H1 (cell line): Measurements from ENCODE around the gene FEZF1. TPM values are rescaled to one million over a fixed set of nuclear protein-coding genes. Genes with fewer than 3 reads are reported as not detected.

ENCODE experiments used
- CTCF ChIA-PET: fragments of 300-600 bp; sonication (Branson Sonifier 250); formaldehyde crosslinking; loops from one replicate; lab custom pipeline; 2021; ENCODE audit not compliant: partially characterized antibody; lab: Charles Lee
- POLR2A ChIA-PET: fragments of 300-600 bp; sonication (Branson Sonifier 250); formaldehyde crosslinking; loops from one replicate; lab custom pipeline; 2021; ENCODE audit warnings: inconsistent platforms; ENCODE audit not compliant: partially characterized antibody; lab: Charles Lee
- DNase-seq, 2 experiments: peaks; one replicate each; pipeline versions ENCODE4 v3.0.0 to v3.0.0-alpha.2; 2010 to 2022; ENCODE audit warnings: low spot score in 2 of 2, low read depth in 1 of 2, mixed read lengths in 1 of 2
- FAIRE-seq: peaks from 2 replicates; lab custom pipeline; 2011; peaks lifted over from hg19 to GRCh38; lab: Jason Lieb, UNC
- H2AFZ ChIP-seq: 2 replicates; pipeline ENCODE4 v1.8.1; 2012; ENCODE audit warnings: low read length, inconsistent platforms
- H2AK5ac ChIP-seq: 2 replicates; pipeline ENCODE4 v1.6.1; 2013; ENCODE audit warnings: low read depth, low read length
- H2BK120ac ChIP-seq: replicated peaks from 2 replicates; pipeline ENCODE3; 2013; ENCODE audit warnings: low read depth, low read length, inconsistent platforms
- H2BK12ac ChIP-seq: 2 replicates; pipeline ENCODE4 v1.6.1; 2013; ENCODE audit warnings: low read depth, low read length
- H2BK15ac ChIP-seq: 2 replicates; pipeline ENCODE4 v1.6.1; 2013; ENCODE audit warnings: low read length
- H2BK20ac ChIP-seq: 2 replicates; pipeline ENCODE4 v1.6.1; 2013; ENCODE audit warnings: low read length
- H2BK5ac ChIP-seq: 2 replicates; pipeline ENCODE4 v1.6.1; 2013; ENCODE audit warnings: low read depth, low read length
- H3K14ac ChIP-seq: 2 replicates; pipeline ENCODE4 v1.6.1; 2013; ENCODE audit warnings: inconsistent platforms; ENCODE audit not compliant: insufficient read length
- H3K18ac ChIP-seq: 2 replicates; pipeline ENCODE4 v1.6.1; 2013; ENCODE audit warnings: low read length; ENCODE audit errors: extremely low read depth
- H3K23ac ChIP-seq: 2 replicates; pipeline ENCODE4 v1.6.1; 2013; ENCODE audit warnings: inconsistent platforms; ENCODE audit not compliant: insufficient read length
- H3K23me2 ChIP-seq: 2 replicates; pipeline ENCODE4 v1.6.1; 2013; ENCODE audit warnings: low read depth, low read length
- H3K27ac ChIP-seq: 2 replicates; pipeline ENCODE4 v1.6.1; 2011; ENCODE audit warnings: low read depth, low read length, inconsistent platforms
- H3K27me3 ChIP-seq, 4 experiments: replicated peaks in 1 of 4; 1 replicate in 1 of 4; 2 replicates in 3 of 4; pipeline versions ENCODE4 v1.6.1 to v1.8.1; 2011 to 2013; ENCODE audit warnings: low read length in 3 of 4, mild to moderate bottlenecking in 3 of 4, inconsistent platforms in 2 of 4, mixed read lengths in 2 of 4, moderate library complexity in 1 of 4; ENCODE audit not compliant: control insufficient read depth in 3 of 4, insufficient read depth in 3 of 4; ENCODE audit errors: extremely low read depth in 1 of 4
- H3K36me3 ChIP-seq, 4 experiments: 2 replicates each; pipeline versions ENCODE4 v1.6.1 to v1.8.1; 2011 to 2013; ENCODE audit warnings: mild to moderate bottlenecking in 4 of 4, low read length in 3 of 4, moderate library complexity in 2 of 4, control low read depth in 1 of 4, inconsistent platforms in 1 of 4; ENCODE audit not compliant: insufficient read depth in 4 of 4, control insufficient read depth in 2 of 4
- H3K4ac ChIP-seq: replicated peaks from 2 replicates; pipeline ENCODE3; 2013; ENCODE audit warnings: low read length, low read depth, mixed read lengths, inconsistent platforms; ENCODE audit not compliant: insufficient read length
- H3K4me1 ChIP-seq, 4 experiments: replicated peaks in 1 of 4; 1 replicate in 1 of 4; 2 replicates in 3 of 4; pipeline versions ENCODE4 v1.6.1 to v1.8.1; 2011 to 2013; ENCODE audit warnings: low read length in 3 of 4, inconsistent platforms in 2 of 4, mixed read lengths in 1 of 4; ENCODE audit not compliant: insufficient read depth in 4 of 4, control insufficient read depth in 3 of 4
- H3K4me2 ChIP-seq, 2 experiments: 2 replicates each; pipeline versions ENCODE4 v1.6.1 to v1.8.1; 2011 to 2013; ENCODE audit warnings: low read depth in 2 of 2, low read length in 2 of 2, control low read depth in 1 of 2, inconsistent platforms in 1 of 2, mild to moderate bottlenecking in 1 of 2; ENCODE audit not compliant: insufficient read depth in 1 of 2
- H3K4me3 ChIP-seq, 4 experiments: fragments of 200-600, 300-600 bp in 1 of 4; sonication (generic), shearing (Covaris generic), sonication (Bioruptor Twin) in 1 of 4; 2 replicates each; pipeline versions ENCODE4 v1.5.1 to v1.8.1; 2011 to 2016; ENCODE audit warnings: low read length in 4 of 4, low read depth in 3 of 4, control low read depth in 2 of 4, inconsistent platforms in 2 of 4, mild to moderate bottlenecking in 2 of 4, mixed read lengths in 1 of 4, moderate library complexity in 1 of 4; ENCODE audit not compliant: insufficient read depth in 2 of 4; ENCODE audit errors: extremely low read depth in 1 of 4
- H3K56ac ChIP-seq: replicated peaks from 2 replicates; pipeline ENCODE3; 2013; ENCODE audit warnings: low read depth, mild to moderate bottlenecking, mixed read lengths, low read length, inconsistent platforms; ENCODE audit not compliant: insufficient read length
- H3K79me1 ChIP-seq: 2 replicates; pipeline ENCODE4 v1.6.1; 2013; ENCODE audit warnings: low read depth, low read length, control low read depth
- H3K79me2 ChIP-seq, 2 experiments: 2 replicates each; pipeline versions ENCODE4 v1.6.1 to v1.8.1; 2012 to 2013; ENCODE audit warnings: low read length in 2 of 2, mild to moderate bottlenecking in 2 of 2, inconsistent platforms in 1 of 2; ENCODE audit not compliant: insufficient read depth in 2 of 2, control insufficient read depth in 1 of 2
- H3K9ac ChIP-seq, 4 experiments: replicated peaks in 1 of 4; 1 replicate in 1 of 4; 2 replicates in 3 of 4; pipeline versions ENCODE4 v1.6.1 to v1.8.1; 2011 to 2013; ENCODE audit warnings: low read depth in 3 of 4, low read length in 3 of 4, control low read depth in 2 of 4, mild to moderate bottlenecking in 2 of 4, moderate library complexity in 2 of 4, inconsistent platforms in 1 of 4; ENCODE audit errors: extremely low read depth in 1 of 4
- H3K9me3 ChIP-seq, 2 experiments: 2 replicates each; pipeline versions ENCODE4 v1.6.1 to v1.8.1; 2012 to 2013; ENCODE audit warnings: mild to moderate bottlenecking in 2 of 2, moderate library complexity in 2 of 2, control low read depth in 1 of 2, inconsistent platforms in 1 of 2, low read depth in 1 of 2, low read length in 1 of 2, mixed read lengths in 1 of 2; ENCODE audit not compliant: insufficient read depth in 2 of 2
- H4K20me1 ChIP-seq, 2 experiments: replicated peaks in 1 of 2; 2 replicates each; pipeline versions ENCODE3 to v1.8.1; 2011 to 2013; ENCODE audit warnings: inconsistent platforms in 2 of 2, low read length in 2 of 2, mild to moderate bottlenecking in 1 of 2; ENCODE audit not compliant: insufficient read depth in 2 of 2, control insufficient read depth in 1 of 2
- H4K5ac ChIP-seq: 2 replicates; pipeline ENCODE4 v1.6.1; 2013; ENCODE audit warnings: low read length, low read depth, mixed read lengths, inconsistent platforms; ENCODE audit not compliant: insufficient read length
- H4K8ac ChIP-seq: 2 replicates; pipeline ENCODE4 v1.8.0; 2013; ENCODE audit warnings: mild to moderate bottlenecking, moderate library complexity, low read length, inconsistent platforms; ENCODE audit not compliant: insufficient read depth; ENCODE audit errors: extremely low read depth
- H4K91ac ChIP-seq: replicated peaks from 2 replicates; pipeline ENCODE3; 2013; ENCODE audit warnings: low read length, mixed read lengths, inconsistent platforms; ENCODE audit not compliant: insufficient read length
- EP300 ChIP-seq, 2 experiments: IDR thresholded peaks; 1 replicate in 1 of 2; 2 replicates in 1 of 2; pipeline ENCODE4 v1.6.1; 2011 to 2012; ENCODE audit warnings: low read depth in 2 of 2, low read length in 2 of 2, mild to moderate bottlenecking in 2 of 2, borderline replicate concordance in 1 of 2, inconsistent platforms in 1 of 2, moderate library complexity in 1 of 2
- HDAC2 ChIP-seq, 2 experiments: fragments of 300-600 bp in 1 of 2; sonication (generic) in 1 of 2; IDR thresholded peaks; 2 replicates each; pipeline ENCODE4 v1.6.1; 2011 to 2012; ENCODE audit warnings: low read depth in 2 of 2, low read length in 2 of 2, mild to moderate bottlenecking in 2 of 2, moderate library complexity in 2 of 2, borderline replicate concordance in 1 of 2, inconsistent platforms in 1 of 2
- JUN ChIP-seq: IDR thresholded peaks from 2 replicates; pipeline ENCODE4 v1.6.1; 2011; ENCODE audit warnings: low read depth, mild to moderate bottlenecking, improper control_type of control experiment, low read length
- JUND ChIP-seq: IDR thresholded peaks from 2 replicates; pipeline ENCODE4 v1.6.1; 2011; ENCODE audit warnings: mild to moderate bottlenecking, improper control_type of control experiment, low read length
- NANOG ChIP-seq: IDR thresholded peaks from 2 replicates; pipeline ENCODE4 v1.6.1; 2011; ENCODE audit warnings: low read length, low read depth, mild to moderate bottlenecking, inconsistent platforms; ENCODE audit not compliant: insufficient read depth, poor library complexity, severe bottlenecking
- PHF8 ChIP-seq: fragments of 200-600 bp; sonication (generic); conservative IDR thresholded peaks from 2 replicates; pipeline ENCODE4 v1.7.1; 2012; ENCODE audit warnings: low read depth, mild to moderate bottlenecking, inconsistent platforms, low read length, moderate library complexity
- POLR2AphosphoS5 ChIP-seq: IDR thresholded peaks from 2 replicates; pipeline ENCODE4 v1.6.1; 2011; ENCODE audit warnings: low read depth, low read length
- RFX5 ChIP-seq: IDR thresholded peaks from 2 replicates; pipeline ENCODE4 v1.6.1; 2011; ENCODE audit warnings: low read depth, low read length, improper control_type of control experiment, borderline replicate concordance
- RNF2 ChIP-seq: fragments of 200-900, 300-1000 bp; sonication (generic); IDR thresholded peaks from 2 replicates; pipeline ENCODE4 v1.7.1; 2016; ENCODE audit warnings: borderline replicate concordance, low read depth, mild to moderate bottlenecking, antibody characterized with exemption, low read length; ENCODE audit not compliant: poor library complexity, severe bottlenecking; ENCODE audit errors: missing control alignments
- RXRA ChIP-seq: IDR thresholded peaks from 2 replicates; pipeline ENCODE4 v1.6.1; 2011; ENCODE audit warnings: low read depth, mild to moderate bottlenecking, low read length, moderate library complexity; ENCODE audit not compliant: insufficient read depth
- SP2 ChIP-seq: IDR thresholded peaks from 2 replicates; pipeline ENCODE4 v1.6.1; 2012; ENCODE audit warnings: mild to moderate bottlenecking, low read length, inconsistent platforms
- TAF1 ChIP-seq: IDR thresholded peaks from 2 replicates; pipeline ENCODE4 v1.6.1; 2011; ENCODE audit warnings: mild to moderate bottlenecking, low read depth, low read length
- WGBS, 2 experiments: shearing (Covaris generic) in 1 of 2; methylation state at CpG; one replicate each; pipeline versions ENCODE4 v1.1.6 to v1.1.7; 2013 to 2015; ENCODE audit warnings: low lambda C conversion rate in 2 of 2, mixed read lengths in 2 of 2, inconsistent platforms in 1 of 2, low coverage in 1 of 2, missing lambda C conversion rate in 1 of 2; ENCODE audit not compliant: insufficient replicate concordance in 2 of 2, insufficient coverage in 1 of 2, insufficient read length in 1 of 2; ENCODE audit errors: extremely low coverage in 1 of 2, missing lambda C conversion rate in 1 of 2; 5-methylcytosine and 5-hydroxymethylcytosine counted together
- polyA plus RNA-seq, 7 experiments: library from polyadenylated mRNA; depleted of rRNA in 3 of 7; stranded (reverse) in 5 of 7; unstranded in 2 of 7; fragments of >200 nt in 5 of 7; fragments of 200-250 nt in 2 of 7; gene quantifications; 1 replicate in 5 of 7; 2 replicates in 1 of 7; 4 replicates in 1 of 7; pipeline versions ENCODE4 v1.2.1 to v1.2.3, GENCODE V29; 2011 to 2013; ENCODE audit warnings: missing spikeins in 2 of 7, mixed read lengths in 2 of 7
- total RNA-seq: library from RNA; stranded (reverse); fragmentation: NEBNext Ultra II Directional; extraction: Animal tissue kit (Norgen Biotek cat#: 25700); gene quantifications from 2 replicates; pipeline ENCODE4 v1.2.1, GENCODE V29; 2021

FEZF1 gene
- total and polyA plus RNA-seq, 2 of the 8 experiments (the other 6 are each of a cell fraction or from before 2014, with no cell fraction given), result 10.6 to 15.7 TPM

DNA sequence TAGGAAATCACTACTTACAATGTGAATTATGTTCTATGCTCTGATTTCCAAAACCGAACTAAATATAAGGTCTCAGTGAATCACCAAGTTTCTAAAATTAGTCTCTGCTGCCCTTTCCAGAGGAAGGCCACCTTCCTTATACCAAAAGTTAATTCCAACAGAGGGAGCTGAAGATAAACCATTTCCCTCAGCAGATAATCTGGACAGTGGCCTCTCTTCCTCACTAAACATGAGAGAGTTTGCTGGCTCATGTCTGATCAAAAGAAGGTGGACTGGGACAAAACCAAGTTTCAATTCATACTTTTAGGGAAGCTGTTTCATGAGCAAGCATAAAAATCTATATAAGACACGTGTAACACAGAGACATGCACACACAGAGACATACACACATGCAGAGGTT lies 6.4 kb downstream of the FEZF1 start:
- DNase-seq, result no peak
- FAIRE-seq, result no peak
- Histone ChIP-seq H2BK15ac (no peak overlapping the region), H2BK12ac (no peak overlapping the region), H2BK120ac (no peak overlapping the region), H4K8ac (no peak overlapping the region), H2BK20ac (no peak overlapping the region), H3K27ac (no peak overlapping the region), H3K9ac (no peak overlapping the region), H4K20me1 (peaks cover 0 to 3% of the 10 kb centered on the region in 2 experiments), H3K23ac (no peak overlapping the region), H3K4me3 (no peak overlapping the region), H4K5ac (no peak overlapping the region), H3K14ac (no peak overlapping the region), H2AFZ (no peak overlapping the region), H3K23me2 (peaks cover 5% of the 10 kb centered on the region; the same call in 1 of the 2 replicates), H3K4ac (no peak overlapping the region), H3K79me2 (no peaks in the 10 kb centered on the region), H3K36me3 (peaks cover 0 to 24% (median 2%) of the 10 kb centered on the region in 4 experiments; a peak in 2 of 8 replicates), H3K79me1 (no peaks in the 10 kb centered on the region), H3K56ac (no peak overlapping the region), H2BK5ac (no peak overlapping the region), H4K91ac (no peak overlapping the region), H3K9me3 (no peaks in the 10 kb centered on the region), H3K4me2 (no peak overlapping the region), H2AK5ac (no peak overlapping the region), H3K4me1 (peaks cover 5 to 21% (median 8%) of the 10 kb centered on the region in 4 experiments), H3K27me3 (peaks cover 37 to 51% (median 46%) of the 10 kb centered on the region in 4 experiments), H3K18ac (no peak overlapping the region)
- POLR2A ChIA-PET, result interaction anchor here (2.3 kb wide), 1 partner anchor 12 kb away, joined by 8 read pairs; no protein-coding TSS in a partner anchor
- WGBS, 2 experiments, result 93% methylated on average over 2 of the region's 2 CpGs; no CpG with 5 or more reads in 1 of the 2 experiments
- CTCF ChIA-PET, result interaction anchor here (0.7 to 1.4 kb wide), 5 partner anchors 54 to 233 kb away, joined by 3 to 5 read pairs (median 4); no protein-coding TSS in a partner anchor
- TF ChIP-seq PHF8 (no peak), SP2 (no peak), JUN (no peak), POLR2AphosphoS5 (no peak), RNF2 (no peak), RFX5 (no peak), EP300 (IDR thresholded peaks at IDR 0.05; ENCODE audit: borderline replicate concordance in 1 of 2, low read depth in 2 of 2, low read length in 2 of 2) (no peak), NANOG (no peak), RXRA (no peak), JUND (no peak), TAF1 (no peak), HDAC2 (IDR thresholded peaks at IDR 0.05; ENCODE audit: borderline replicate concordance in 1 of 2, low read depth in 2 of 2, low read length in 2 of 2) (no peak)
